Chondrocyte (in vitro differentiated cells): Measurements from ENCODE around the gene STARD8. TPM values are rescaled to one million over a fixed set of nuclear protein-coding genes. Genes with fewer than 3 reads are reported as not detected.
A peak's percentile ranks its signal among the peaks of the same experiment; 100 is the strongest.

Experiments used
- DNase-seq: peaks from one replicate; pipeline ENCODE4 v3.0.0; 2021; ENCODE audit warnings: mixed read lengths, low spot score
- H3K27ac Mint-ChIP-seq: one replicate; pipeline ENCODE4 v1.8.0; 2021; ENCODE audit warnings: mild to moderate bottlenecking, moderate library complexity, mixed read lengths; ENCODE audit not compliant: unreplicated experiment
- H3K27me3 Mint-ChIP-seq: 2 replicates; pipeline ENCODE4 v1.8.0; 2021; ENCODE audit warnings: low read depth, mixed read lengths
- H3K36me3 Mint-ChIP-seq: 2 replicates; pipeline ENCODE4 v1.8.0; 2021; ENCODE audit warnings: low read depth, mixed read lengths
- H3K4me1 Mint-ChIP-seq: 2 replicates; pipeline ENCODE4 v1.8.0; 2021; ENCODE audit warnings: low read depth, mild to moderate bottlenecking, mixed read lengths
- H3K4me3 Mint-ChIP-seq: one replicate; pipeline ENCODE4 v1.8.0; 2021; ENCODE audit warnings: mild to moderate bottlenecking, moderate library complexity, mixed read lengths; ENCODE audit not compliant: unreplicated experiment
- H3K9me3 Mint-ChIP-seq: 2 replicates; pipeline ENCODE4 v1.8.0; 2021; ENCODE audit warnings: low read depth, mixed read lengths
- CTCF ChIP-seq: fragments of 200-600 bp; sonication (generic); IDR thresholded peaks from 2 replicates; pipeline ENCODE4 v1.5.0; 2021; ENCODE audit warnings: antibody characterized with exemption, mild to moderate bottlenecking, moderate library complexity
- total RNA-seq: library from RNA; stranded (reverse); gene quantifications from 3 replicates; pipeline ENCODE4 v1.2.1, GENCODE V29; 2021

The STARD8 gene
- total RNA-seq, 1 donor from 2014 or later, result 0.37 TPM

- H3K27ac Mint-ChIP-seq, result no peak overlapping the region
- H3K9me3 Mint-ChIP-seq, result peaks cover 3% of the 10 kb centered on the region
These were observed 55.9 kb downstream of the STARD8 start for GRCh38 chrX:68703369-68703768.

GRCh38 chrX:68703846-68704245 lies 56.4 kb downstream of the STARD8 start:
- Mint-ChIP-seq H3K27ac (no peak overlapping the region), H3K9me3 (peaks cover 3% of the 10 kb centered on the region), H3K4me1 (no peaks in the 10 kb centered on the region), H3K36me3 (no peaks in the 10 kb centered on the region), H3K4me3 (no peak overlapping the region), H3K27me3 (no peaks in the 10 kb centered on the region)
- no peak for TF ChIP-seq CTCF
- DNase-seq, result no peak

More at GRCh38 chrX:68703369-68703768, 55.9 kb downstream of the STARD8 start:
- H3K4me3 Mint-ChIP-seq, result no peak overlapping the region
- no peaks in the 10 kb centered on the region for H3K36me3 Mint-ChIP-seq
- DNase-seq, result no peak
- no peaks in the 10 kb centered on the region for H3K4me1 Mint-ChIP-seq
- no peaks in the 10 kb centered on the region for H3K27me3 Mint-ChIP-seq
- no peak for TF ChIP-seq CTCF

GRCh38 chrX:68705986-68706385 lies 58.5 kb downstream of the STARD8 start:
- Mint-ChIP-seq H3K27ac (no peak overlapping the region), H3K9me3 (no peaks in the 10 kb centered on the region), H3K27me3 (no peaks in the 10 kb centered on the region), H3K4me3 (no peak overlapping the region), H3K4me1 (no peaks in the 10 kb centered on the region), H3K36me3 (no peaks in the 10 kb centered on the region)
- no peak for TF ChIP-seq CTCF
- no peak for DNase-seq

- no peak for DNase-seq
- Mint-ChIP-seq H3K9me3 (no peaks in the 10 kb centered on the region), H3K27ac (no peak overlapping the region), H3K4me1 (no peaks in the 10 kb centered on the region), H3K4me3 (no peak overlapping the region), H3K36me3 (no peaks in the 10 kb centered on the region), H3K27me3 (no peaks in the 10 kb centered on the region)
- TF ChIP-seq CTCF, result no peak
These were observed 61.2 kb downstream of the STARD8 start for GRCh38 chrX:68708503-68709290.

GRCh38 chrX:68710870-68711576 lies 63.6 kb downstream of the STARD8 start:
- peak; percentile 77 for TF ChIP-seq CTCF
- no peak for DNase-seq
- Mint-ChIP-seq H3K9me3 (no peaks in the 10 kb centered on the region), H3K27ac (no peak overlapping the region), H3K4me1 (no peaks in the 10 kb centered on the region), H3K27me3 (no peaks in the 10 kb centered on the region), H3K36me3 (no peaks in the 10 kb centered on the region), H3K4me3 (no peak overlapping the region)
